ENCODE results near the gene RRM2. TPM values are rescaled to one million over a fixed set of nuclear protein-coding genes. Genes with fewer than 3 reads are reported as not detected.

Gene RRM2
- total RNA-seq, 4 donors from 2014 or later, result 0.40 to 3.2 (median 2.0) TPM

GRCh38 chr2:10140841-10141610 is 18.5 kb downstream of the RRM2 start:
- no peak for ATAC-seq
- peaks cover 0 to 5% (median 0%) of the 10 kb centered on the region in 3 donors for H3K4me1 ChIP-seq
- TF ChIP-seq CTCF (IDR thresholded peaks at IDR 0.05) (no peak), POLR2A (IDR thresholded peaks at IDR 0.05) (no peak), POLR2AphosphoS5 (IDR thresholded peaks at IDR 0.05) (no peak), EP300 (IDR thresholded peaks at IDR 0.05) (no peak)
- H3K9me3 ChIP-seq, result no peaks in the 10 kb centered on the region
- 94% methylated on average over 5 of the region's 16 CpGs; no CpG with 5 or more reads in 1 of the 2 donors for WGBS, 2 donors (ENCODE audit: low coverage in 1 of 2)
- H3K27ac ChIP-seq, result no peak overlapping the region
- H3K27me3 ChIP-seq, result peaks cover 13% of the 10 kb centered on the region
- no peaks in the 10 kb centered on the region for H3K36me3 ChIP-seq
- H3K4me3 ChIP-seq, result no peak overlapping the region

GRCh38 chr2:10141736-10142639 is 19.4 kb downstream of the RRM2 start:
- 78 to 91% methylated on average over 13 to 18 of the region's 32 CpGs for WGBS, 2 donors (ENCODE audit: low coverage in 1 of 2)

GRCh38 chr2:10142640-10142965 is 20.1 kb downstream of the RRM2 start:
- peaks cover 13% of the 10 kb centered on the region for H3K27me3 ChIP-seq
- no peak overlapping the region for H3K27ac ChIP-seq
- no peaks in the 10 kb centered on the region for H3K36me3 ChIP-seq
- 80 to 100% methylated on average over 2 to 4 of the region's 11 CpGs for WGBS, 2 donors (ENCODE audit: low coverage in 1 of 2)
- peaks cover 0 to 5% (median 0%) of the 10 kb centered on the region in 3 donors for H3K4me1 ChIP-seq
- no peak for ATAC-seq
- no peak overlapping the region for H3K4me3 ChIP-seq
- no peaks in the 10 kb centered on the region for H3K9me3 ChIP-seq
- TF ChIP-seq EP300 (IDR thresholded peaks at IDR 0.05), result no peak
- TF ChIP-seq POLR2AphosphoS5 (IDR thresholded peaks at IDR 0.05), result no peak
- no peak for TF ChIP-seq CTCF (IDR thresholded peaks at IDR 0.05)
- TF ChIP-seq POLR2A (IDR thresholded peaks at IDR 0.05), result no peak

More at GRCh38 chr2:10141736-10142639, 19.4 kb downstream of the RRM2 start:
- no peak for ATAC-seq
- TF ChIP-seq CTCF (IDR thresholded peaks at IDR 0.05) (peak in 3 of 4 experiments; percentile 33 to 56 (median 35)), EP300 (IDR thresholded peaks at IDR 0.05) (no peak)
- Histone ChIP-seq H3K27me3 (peaks cover 13% of the 10 kb centered on the region), H3K27ac (no peak overlapping the region), H3K9me3 (no peaks in the 10 kb centered on the region), H3K36me3 (no peaks in the 10 kb centered on the region), H3K4me3 (no peak overlapping the region), H3K4me1 (peaks cover 0 to 5% (median 0%) of the 10 kb centered on the region in 3 donors)

- Histone ChIP-seq H3K9me3 (no peaks in the 10 kb centered on the region), H3K4me3 (no peak overlapping the region), H3K27me3 (peaks cover 13% of the 10 kb centered on the region), H3K27ac (peak overlapping the region in 3 of 4 donors; percentile 20 to 49 (median 43)), H3K36me3 (no peaks in the 10 kb centered on the region), H3K4me1 (peaks cover 0 to 5% (median 0%) of the 10 kb centered on the region in 3 donors)
- 35 to 76% methylated on average over 5 to 7 of the region's 16 CpGs for WGBS, 2 donors (ENCODE audit: low coverage in 1 of 2)
- TF ChIP-seq CTCF (IDR thresholded peaks at IDR 0.05) (no peak), POLR2AphosphoS5 (IDR thresholded peaks at IDR 0.05) (no peak), POLR2A (IDR thresholded peaks at IDR 0.05) (no peak), EP300 (IDR thresholded peaks at IDR 0.05) (no peak)
- ATAC-seq, result peak; percentile 15
Observed at GRCh38 chr2:10144771-10145518, 22.4 kb downstream of the RRM2 start.

Measured in gastroesophageal sphincter (tissue), 4 donors.